Measurements from ENCODE around the gene EMILIN2. TPM values are rescaled to one million over a fixed set of nuclear protein-coding genes. Genes with fewer than 3 reads are reported as not detected.

EMILIN2 gene
- total and polyA plus RNA-seq, 4 donors, result 13.5 to 63.2 (median 36.0) TPM

GRCh38 chr18:2889761-2890192, 43.0 kb downstream of the EMILIN2 start:
- Histone ChIP-seq H3K27ac (ENCODE audit: low read depth in 1 of 2, low read length in 1 of 2) (no peak overlapping the region), H3K27me3 (ENCODE audit: control insufficient read depth in 3 of 3, insufficient read depth in 3 of 3, low read length in 2 of 3) (no peaks in the 10 kb centered on the region), H3K9me3 (ENCODE audit: control insufficient read depth in 4 of 4, insufficient read depth in 3 of 4, low read length in 3 of 4) (no peaks in the 10 kb centered on the region), H3K9ac (ENCODE audit: insufficient read depth in 1 of 2, low read length in 2 of 2) (no peak overlapping the region), H3K36me3 (ENCODE audit: control insufficient read depth in 4 of 4, insufficient read depth in 4 of 4, low read length in 4 of 4) (peaks cover 0 to 2% (median 0%) of the 10 kb centered on the region in 4 donors), H3K4me3 (no peak overlapping the region), H3K4me1 (ENCODE audit: control insufficient read depth in 5 of 5, insufficient read depth in 5 of 5, low read length in 5 of 5) (no peaks in the 10 kb centered on the region)
- ATAC-seq (ENCODE audit: insufficient read depth, low FRiP score), result no peak
- no peak for TF ChIP-seq CTCF (IDR thresholded peaks at IDR 0.05; ENCODE audit: control extremely low read depth, extremely low read depth)
- WGBS, 2 donors, result 65 to 78% methylated on average over 3 of the region's 3 CpGs
- DNase-seq, result no peak

- H3K36me3 ChIP-seq (ENCODE audit: control insufficient read depth in 4 of 4, insufficient read depth in 4 of 4, low read length in 4 of 4), result peaks cover 0 to 2% (median 0%) of the 10 kb centered on the region in 4 donors
- no peaks in the 10 kb centered on the region for H3K4me1 ChIP-seq (ENCODE audit: control insufficient read depth in 5 of 5, insufficient read depth in 5 of 5, low read length in 5 of 5)
- no peak for TF ChIP-seq CTCF (IDR thresholded peaks at IDR 0.05; ENCODE audit: control extremely low read depth, extremely low read depth)
- no peak overlapping the region for H3K9ac ChIP-seq (ENCODE audit: insufficient read depth in 1 of 2, low read length in 2 of 2)
- ATAC-seq (ENCODE audit: insufficient read depth, low FRiP score), result no peak
- H3K4me3 ChIP-seq, result no peak overlapping the region
- H3K27ac ChIP-seq (ENCODE audit: low read depth in 1 of 2, low read length in 1 of 2), result no peak overlapping the region
- peaks cover 0 to 3% (median 0%) of the 10 kb centered on the region in 4 donors for H3K9me3 ChIP-seq (ENCODE audit: control insufficient read depth in 4 of 4, insufficient read depth in 3 of 4, low read length in 3 of 4)
- no peak for DNase-seq
- 92 to 93% methylated on average over 5 of the region's 5 CpGs for WGBS, 2 donors
- no peaks in the 10 kb centered on the region for H3K27me3 ChIP-seq (ENCODE audit: control insufficient read depth in 3 of 3, insufficient read depth in 3 of 3, low read length in 2 of 3)
These were observed 43.8 kb downstream of the EMILIN2 start for GRCh38 chr18:2890606-2891005.

GRCh38 chr18:2891526-2892431, 45.0 kb downstream of the EMILIN2 start:
- Histone ChIP-seq H3K27ac (ENCODE audit: low read depth in 1 of 2, low read length in 1 of 2) (no peak overlapping the region), H3K27me3 (ENCODE audit: control insufficient read depth in 3 of 3, insufficient read depth in 3 of 3, low read length in 2 of 3) (no peaks in the 10 kb centered on the region), H3K9ac (ENCODE audit: insufficient read depth in 1 of 2, low read length in 2 of 2) (no peak overlapping the region), H3K4me1 (ENCODE audit: control insufficient read depth in 5 of 5, insufficient read depth in 5 of 5, low read length in 5 of 5) (no peaks in the 10 kb centered on the region), H3K9me3 (ENCODE audit: control insufficient read depth in 4 of 4, insufficient read depth in 3 of 4, low read length in 3 of 4) (peaks cover 0 to 6% (median 0%) of the 10 kb centered on the region in 4 donors), H3K4me3 (no peak overlapping the region), H3K36me3 (ENCODE audit: control insufficient read depth in 4 of 4, insufficient read depth in 4 of 4, low read length in 4 of 4) (peaks cover 0 to 2% (median 0%) of the 10 kb centered on the region in 4 donors)
- DNase-seq (no peak), ATAC-seq (ENCODE audit: insufficient read depth, low FRiP score) (no peak)
- WGBS, 2 donors, result 71 to 81% methylated on average over 20 of the region's 20 CpGs
- TF ChIP-seq CTCF (IDR thresholded peaks at IDR 0.05; ENCODE audit: control extremely low read depth, extremely low read depth), result no peak

Data from lung (tissue), 12 donors.